Small intestine (tissue), 7 donors: Measurements from ENCODE around the gene MCCC1. TPM values are rescaled to one million over a fixed set of nuclear protein-coding genes. Genes with fewer than 3 reads are reported as not detected.
A peak's percentile ranks its signal among the peaks of the same experiment; 100 is the strongest.
"Not testable (repeated sequence)": the region's sequence is repeated elsewhere in the genome, so short reads cannot be mapped to it uniquely, and the experiment has no call there.

Experiments used
- DNase-seq, 2 donors: peaks; one replicate each; pipeline versions ENCODE4 v3.0.0 to v3.0.0-alpha.2; 2013
- FAIRE-seq: peaks from 2 replicates; lab custom pipeline; 2012; peaks lifted over from hg19 to GRCh38; lab: Jason Lieb, UNC
- H3K27ac ChIP-seq, 3 donors: one replicate each; pipeline ENCODE4 v1.5.1; 2013; ENCODE audit warnings: low read length in 2 of 3, mild to moderate bottlenecking in 2 of 3, control low read depth in 1 of 3, inconsistent platforms in 1 of 3, low read depth in 1 of 3, moderate library complexity in 1 of 3
- H3K27me3 ChIP-seq, 3 donors: one replicate each; pipeline ENCODE4 v1.6.1; 2013; ENCODE audit warnings: low read length in 3 of 3, inconsistent platforms in 1 of 3; ENCODE audit not compliant: control insufficient read depth in 3 of 3, insufficient read depth in 3 of 3
- H3K36me3 ChIP-seq, 3 donors: one replicate each; pipeline ENCODE4 v1.6.1; 2013; ENCODE audit warnings: low read length in 3 of 3, inconsistent platforms in 1 of 3, low read depth in 1 of 3, mild to moderate bottlenecking in 1 of 3, moderate library complexity in 1 of 3; ENCODE audit not compliant: control insufficient read depth in 3 of 3, insufficient read depth in 2 of 3
- H3K4me1 ChIP-seq, 3 donors: one replicate each; pipeline ENCODE4 v1.6.1; 2013; ENCODE audit warnings: low read length in 2 of 3, inconsistent platforms in 1 of 3, low read depth in 1 of 3, mild to moderate bottlenecking in 1 of 3, moderate library complexity in 1 of 3; ENCODE audit not compliant: control insufficient read depth in 3 of 3, insufficient read depth in 2 of 3
- H3K4me3 ChIP-seq, 3 donors: one replicate each; pipeline ENCODE4 v1.5.1; 2013; ENCODE audit warnings: low read length in 3 of 3, control low read depth in 1 of 3, inconsistent platforms in 1 of 3, low read depth in 1 of 3, mild to moderate bottlenecking in 1 of 3, moderate library complexity in 1 of 3
- H3K9me3 ChIP-seq, 2 donors: one replicate each; pipeline ENCODE4 v1.6.1; 2013; ENCODE audit warnings: low read depth in 1 of 2, low read length in 1 of 2; ENCODE audit not compliant: control insufficient read depth in 2 of 2, insufficient read depth in 1 of 2
- WGBS, 3 donors: extraction: QIAGEN DNeasy Blood & Tissue Kit; methylation state at CpG; one replicate each; pipeline ENCODE4 v1.1.7; 2013; 5-methylcytosine and 5-hydroxymethylcytosine counted together
- polyA plus RNA-seq, 4 donors: library from polyadenylated mRNA; stranded (reverse) in 3 of 4; unstranded in 1 of 4; fragments of 200-250 nt in 3 of 4; fragments of 120-200 nt in 1 of 4; gene quantifications; one replicate each; pipeline versions ENCODE4 v1.2.1 to v1.2.3, GENCODE V29; 2013
- donor health status: healthy with polysubstance abuse.
- donor health status: control.
- donor health status: control.
- donor health status: Bipolar disorder and iron deficiency.
- donor health status: healthy.

The MCCC1 gene
- polyA plus RNA-seq, 4 donors, result 22.6 to 31.0 (median 28.4) TPM

GRCh38 chr3:183008800-183009199 is 90.5 kb downstream of the MCCC1 start:
- Histone ChIP-seq H3K9me3 (no peaks in the 10 kb centered on the region), H3K4me3 (no peak overlapping the region), H3K4me1 (no peaks in the 10 kb centered on the region), H3K27ac (no peak overlapping the region), H3K27me3 (no peaks in the 10 kb centered on the region), H3K36me3 (peaks cover 0 to 23% (median 2%) of the 10 kb centered on the region in 3 donors)
- no peak for FAIRE-seq
- DNase-seq, result no peak

- 94 to 99% (median 94%) methylated on average over 4 of the region's 4 CpGs for WGBS, 3 donors
Observed at GRCh38 chr3:183008303-183008702, 91.0 kb downstream of the MCCC1 start.

GRCh38 chr3:183006396-183007002 is 92.8 kb downstream of the MCCC1 start:
- Histone ChIP-seq H3K4me3 (no peak overlapping the region), H3K36me3 (peaks cover 0 to 11% (median 0%) of the 10 kb centered on the region in 3 donors), H3K27me3 (no peaks in the 10 kb centered on the region), H3K9me3 (no peaks in the 10 kb centered on the region), H3K27ac (no peak overlapping the region), H3K4me1 (no peaks in the 10 kb centered on the region)
- DNase-seq (no peak), FAIRE-seq (no peak)
- 94 to 95% (median 94%) methylated on average over 10 of the region's 10 CpGs for WGBS, 3 donors

More at GRCh38 chr3:183008303-183008702, 91.0 kb downstream of the MCCC1 start:
- Histone ChIP-seq H3K36me3 (peaks cover 0 to 18% (median 2%) of the 10 kb centered on the region in 3 donors), H3K27me3 (no peaks in the 10 kb centered on the region), H3K4me3 (no peak overlapping the region), H3K9me3 (no peaks in the 10 kb centered on the region), H3K4me1 (no peaks in the 10 kb centered on the region), H3K27ac (no peak overlapping the region)
- DNase-seq (no peak), FAIRE-seq (no peak)

- Histone ChIP-seq H3K36me3 (no peaks in the 10 kb centered on the region), H3K4me1 (no peaks in the 10 kb centered on the region), H3K4me3 (no peak overlapping the region), H3K9me3 (no peaks in the 10 kb centered on the region), H3K27me3 (no peaks in the 10 kb centered on the region), H3K27ac (no peak overlapping the region)
- DNase-seq, result no peak
- no peak for FAIRE-seq
- WGBS, 3 donors, result 82 to 92% (median 90%) methylated on average over 1 of the region's 1 CpG
Observed at GRCh38 chr3:182999767-183000166, 99.5 kb downstream of the MCCC1 start.

- H3K27me3 ChIP-seq, H3K9me3 ChIP-seq, H3K27ac ChIP-seq, H3K4me3 ChIP-seq, FAIRE-seq, H3K36me3 ChIP-seq, DNase-seq, H3K4me1 ChIP-seq: not testable (repeated sequence)
- 92 to 94% (median 93%) methylated on average over 4 of the region's 4 CpGs for WGBS, 3 donors
Observed at GRCh38 chr3:182993486-182994201, 105.7 kb downstream of the MCCC1 start.

- Histone ChIP-seq H3K27me3 (no peaks in the 10 kb centered on the region), H3K9me3 (no peaks in the 10 kb centered on the region), H3K4me3 (no peak overlapping the region), H3K36me3 (no peaks in the 10 kb centered on the region), H3K27ac (no peak overlapping the region), H3K4me1 (no peaks in the 10 kb centered on the region)
- 34 to 74% (median 46%) methylated on average over 3 of the region's 3 CpGs for WGBS, 3 donors
- DNase-seq (no peak), FAIRE-seq (no peak)
Observed at GRCh38 chr3:182989566-182989965, 109.7 kb downstream of the MCCC1 start.

- no peak overlapping the region for H3K27ac ChIP-seq
- FAIRE-seq, result no peak
- no peaks in the 10 kb centered on the region for H3K36me3 ChIP-seq
- peaks cover 0 to 7% (median 2%) of the 10 kb centered on the region in 3 donors for H3K4me1 ChIP-seq
- no peak for DNase-seq
- H3K9me3 ChIP-seq, result no peaks in the 10 kb centered on the region
- 86 to 90% (median 88%) methylated on average over 6 of the region's 6 CpGs for WGBS, 3 donors
- H3K27me3 ChIP-seq, result no peaks in the 10 kb centered on the region
- H3K4me3 ChIP-seq, result no peak overlapping the region
Observed at GRCh38 chr3:182986021-182986420, 113.3 kb downstream of the MCCC1 start.

- Histone ChIP-seq H3K36me3 (no peaks in the 10 kb centered on the region), H3K27me3 (no peaks in the 10 kb centered on the region), H3K4me1 (peaks cover 0 to 9% (median 2%) of the 10 kb centered on the region in 3 donors), H3K4me3 (no peak overlapping the region), H3K27ac (no peak overlapping the region), H3K9me3 (no peaks in the 10 kb centered on the region)
- DNase-seq (peak in 1 of 2 donors; percentile 51), FAIRE-seq (no peak)
Observed at GRCh38 chr3:182983876-182984275, 115.4 kb downstream of the MCCC1 start.
